Activated T-cell treated with anti-CD3 and anti-CD28 coated beads, Interleukin-2, amount 50 U/mL, for 48 hours (primary cell): ENCODE results near the gene RSBN1L.

Experiments used
- DNase-seq, 2 experiments: peaks; one replicate each; pipeline ENCODE4 v3.0.0-alpha.2; 2020

Gene RSBN1L

GRCh38 chr7:77811516-77812289, 115.4 kb downstream of the RSBN1L start:
- DNase-seq: no peak

GRCh38 chr7:77812290-77812685, 116.0 kb downstream of the RSBN1L start:
- no peak for DNase-seq

- no peak for DNase-seq
Observed at GRCh38 chr7:77813180-77813579, 116.9 kb downstream of the RSBN1L start.

- no peak for DNase-seq
Observed at GRCh38 chr7:77819021-77819420, 122.8 kb downstream of the RSBN1L start.

GRCh38 chr7:77820967-77821366, 124.7 kb downstream of the RSBN1L start:
- no peak for DNase-seq

GRCh38 chr7:77822269-77822668, 126.0 kb downstream of the RSBN1L start:
- DNase-seq: no peak

- no peak for DNase-seq
Observed at GRCh38 chr7:77823787-77824186, 127.5 kb downstream of the RSBN1L start.

GRCh38 chr7:77824636-77825035, 128.4 kb downstream of the RSBN1L start:
- DNase-seq: no peak

GRCh38 chr7:77825131-77825530, 128.9 kb downstream of the RSBN1L start:
- DNase-seq: no peak

GRCh38 chr7:77826300-77826699, 130.0 kb downstream of the RSBN1L start:
- DNase-seq: no peak

GRCh38 chr7:77827999-77828398, 131.7 kb downstream of the RSBN1L start:
- no peak for DNase-seq

- DNase-seq: no peak
Observed at GRCh38 chr7:77830649-77831355, 134.5 kb downstream of the RSBN1L start.

- peak; percentile 36 to 46 for DNase-seq
Observed at GRCh38 chr7:77831481-77831880, 135.2 kb downstream of the RSBN1L start.

- DNase-seq: no peak
Observed at GRCh38 chr7:77831953-77832352, 135.7 kb downstream of the RSBN1L start.
